Measurements from ENCODE around the gene LIX1L. TPM values are rescaled to one million over a fixed set of nuclear protein-coding genes. Genes with fewer than 3 reads are reported as not detected.

The LIX1L gene
- total and polyA plus RNA-seq, 2 of the 13 experiments (the other 11 are each of a cell fraction or from before 2014, with no cell fraction given): 8.1 to 24.9 TPM

DNA sequence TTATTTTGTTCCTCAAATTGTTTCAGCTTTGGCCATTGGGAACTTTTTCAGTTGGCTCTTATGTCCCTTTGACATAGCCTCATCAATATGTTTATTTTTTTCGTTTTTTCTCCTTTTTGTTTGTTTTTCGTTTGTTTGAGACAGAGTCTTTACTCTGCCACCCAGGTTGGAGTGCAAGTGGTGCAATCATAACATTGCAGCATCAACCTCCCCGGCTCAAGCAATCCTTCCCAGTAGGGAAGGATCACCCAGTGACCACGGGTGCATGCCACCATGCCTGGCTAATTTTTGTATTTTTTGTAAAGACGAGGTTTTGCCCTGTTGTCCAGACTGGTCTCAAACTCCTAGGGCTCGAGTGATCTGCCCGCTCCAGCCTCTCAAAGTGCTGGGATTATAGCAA lies 14.8 kb upstream of the LIX1L start (continued):
- TF ChIP-seq, protein P1, sequence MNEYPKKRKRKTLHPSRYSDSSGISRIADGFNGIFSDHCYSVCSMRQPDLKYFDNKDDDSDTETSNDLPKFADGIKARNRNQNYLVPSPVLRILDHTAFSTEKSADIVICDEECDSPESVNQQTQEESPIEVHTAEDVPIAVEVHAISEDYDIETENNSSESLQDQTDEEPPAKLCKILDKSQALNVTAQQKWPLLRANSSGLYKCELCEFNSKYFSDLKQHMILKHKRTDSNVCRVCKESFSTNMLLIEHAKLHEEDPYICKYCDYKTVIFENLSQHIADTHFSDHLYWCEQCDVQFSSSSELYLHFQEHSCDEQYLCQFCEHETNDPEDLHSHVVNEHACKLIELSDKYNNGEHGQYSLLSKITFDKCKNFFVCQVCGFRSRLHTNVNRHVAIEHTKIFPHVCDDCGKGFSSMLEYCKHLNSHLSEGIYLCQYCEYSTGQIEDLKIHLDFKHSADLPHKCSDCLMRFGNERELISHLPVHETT (CRISPR knock-in tag; conservative IDR thresholded peaks at IDR 0.05): no peak
- TF ChIP-seq, protein P2, sequence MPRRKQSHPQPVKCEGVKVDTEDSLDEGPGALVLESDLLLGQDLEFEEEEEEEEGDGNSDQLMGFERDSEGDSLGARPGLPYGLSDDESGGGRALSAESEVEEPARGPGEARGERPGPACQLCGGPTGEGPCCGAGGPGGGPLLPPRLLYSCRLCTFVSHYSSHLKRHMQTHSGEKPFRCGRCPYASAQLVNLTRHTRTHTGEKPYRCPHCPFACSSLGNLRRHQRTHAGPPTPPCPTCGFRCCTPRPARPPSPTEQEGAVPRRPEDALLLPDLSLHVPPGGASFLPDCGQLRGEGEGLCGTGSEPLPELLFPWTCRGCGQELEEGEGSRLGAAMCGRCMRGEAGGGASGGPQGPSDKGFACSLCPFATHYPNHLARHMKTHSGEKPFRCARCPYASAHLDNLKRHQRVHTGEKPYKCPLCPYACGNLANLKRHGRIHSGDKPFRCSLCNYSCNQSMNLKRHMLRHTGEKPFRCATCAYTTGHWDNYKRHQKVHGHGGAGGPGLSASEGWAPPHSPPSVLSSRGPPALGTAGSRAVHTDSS (CRISPR knock-in tag; conservative IDR thresholded peaks at IDR 0.05): no peak
- TF ChIP-seq, protein P3, sequence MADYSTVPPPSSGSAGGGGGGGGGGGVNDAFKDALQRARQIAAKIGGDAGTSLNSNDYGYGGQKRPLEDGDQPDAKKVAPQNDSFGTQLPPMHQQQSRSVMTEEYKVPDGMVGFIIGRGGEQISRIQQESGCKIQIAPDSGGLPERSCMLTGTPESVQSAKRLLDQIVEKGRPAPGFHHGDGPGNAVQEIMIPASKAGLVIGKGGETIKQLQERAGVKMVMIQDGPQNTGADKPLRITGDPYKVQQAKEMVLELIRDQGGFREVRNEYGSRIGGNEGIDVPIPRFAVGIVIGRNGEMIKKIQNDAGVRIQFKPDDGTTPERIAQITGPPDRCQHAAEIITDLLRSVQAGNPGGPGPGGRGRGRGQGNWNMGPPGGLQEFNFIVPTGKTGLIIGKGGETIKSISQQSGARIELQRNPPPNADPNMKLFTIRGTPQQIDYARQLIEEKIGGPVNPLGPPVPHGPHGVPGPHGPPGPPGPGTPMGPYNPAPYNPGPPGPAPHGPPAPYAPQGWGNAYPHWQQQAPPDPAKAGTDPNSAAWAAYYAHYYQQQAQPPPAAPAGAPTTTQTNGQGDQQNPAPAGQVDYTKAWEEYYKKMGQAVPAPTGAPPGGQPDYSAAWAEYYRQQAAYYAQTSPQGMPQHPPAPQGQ (CRISPR knock-in tag; IDR thresholded peaks at IDR 0.05; ENCODE audit: borderline replicate concordance): no peak
- TF ChIP-seq CBX5 (CRISPR knock-in tag; IDR thresholded peaks at IDR 0.05; ENCODE audit: borderline replicate concordance) (peak; percentile 53; the same call in 1 of the 2 replicates), HNF4G (IDR thresholded peaks at IDR 0.05; ENCODE audit: borderline replicate concordance, low read depth, low read length) (peak; percentile 33; the same call in 1 of the 2 replicates), HNF4G (CRISPR knock-in tag; IDR thresholded peaks at IDR 0.05; ENCODE audit: borderline replicate concordance, low read depth) (no peak), ZNF777 (CRISPR knock-in tag; IDR thresholded peaks at IDR 0.05) (no peak), ZNF431 (CRISPR knock-in tag; IDR thresholded peaks at IDR 0.05; ENCODE audit: borderline replicate concordance, low read depth) (no peak), KDM5B (CRISPR knock-in tag; IDR thresholded peaks at IDR 0.05; ENCODE audit: borderline replicate concordance) (no peak), ATF7 (IDR thresholded peaks at IDR 0.05) (peak; percentile 15; the same call in 1 of the 2 replicates), ATF7 (CRISPR knock-in tag; IDR thresholded peaks at IDR 0.05) (no peak), ZNF256 (CRISPR knock-in tag; conservative IDR thresholded peaks at IDR 0.05) (no peak), ZNF567 (CRISPR knock-in tag; IDR thresholded peaks at IDR 0.05; ENCODE audit: borderline replicate concordance) (no peak), PAWR (CRISPR knock-in tag; IDR thresholded peaks at IDR 0.05; ENCODE audit: borderline replicate concordance) (no peak), EEA1 (CRISPR knock-in tag; IDR thresholded peaks at IDR 0.05; ENCODE audit: borderline replicate concordance) (no peak), ZNF678 (CRISPR knock-in tag; IDR thresholded peaks at IDR 0.05) (no peak), SALL1 (CRISPR knock-in tag; IDR thresholded peaks at IDR 0.05) (peak; percentile 83), DPF2 (CRISPR knock-in tag; IDR thresholded peaks at IDR 0.05; ENCODE audit: borderline replicate concordance, low read depth) (0 out of 2 replicates have a peak, but pooled peaks have one; percentile 60), ZNF776 (CRISPR knock-in tag; IDR thresholded peaks at IDR 0.05) (no peak), HDAC1 (CRISPR knock-in tag; IDR thresholded peaks at IDR 0.05) (peak; percentile 62; the same call in 1 of the 2 replicates)
- TF ChIP-seq, protein P4, sequence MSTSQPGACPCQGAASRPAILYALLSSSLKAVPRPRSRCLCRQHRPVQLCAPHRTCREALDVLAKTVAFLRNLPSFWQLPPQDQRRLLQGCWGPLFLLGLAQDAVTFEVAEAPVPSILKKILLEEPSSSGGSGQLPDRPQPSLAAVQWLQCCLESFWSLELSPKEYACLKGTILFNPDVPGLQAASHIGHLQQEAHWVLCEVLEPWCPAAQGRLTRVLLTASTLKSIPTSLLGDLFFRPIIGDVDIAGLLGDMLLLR (CRISPR knock-in tag; IDR thresholded peaks at IDR 0.05): no peak
- TF ChIP-seq, protein P5, sequence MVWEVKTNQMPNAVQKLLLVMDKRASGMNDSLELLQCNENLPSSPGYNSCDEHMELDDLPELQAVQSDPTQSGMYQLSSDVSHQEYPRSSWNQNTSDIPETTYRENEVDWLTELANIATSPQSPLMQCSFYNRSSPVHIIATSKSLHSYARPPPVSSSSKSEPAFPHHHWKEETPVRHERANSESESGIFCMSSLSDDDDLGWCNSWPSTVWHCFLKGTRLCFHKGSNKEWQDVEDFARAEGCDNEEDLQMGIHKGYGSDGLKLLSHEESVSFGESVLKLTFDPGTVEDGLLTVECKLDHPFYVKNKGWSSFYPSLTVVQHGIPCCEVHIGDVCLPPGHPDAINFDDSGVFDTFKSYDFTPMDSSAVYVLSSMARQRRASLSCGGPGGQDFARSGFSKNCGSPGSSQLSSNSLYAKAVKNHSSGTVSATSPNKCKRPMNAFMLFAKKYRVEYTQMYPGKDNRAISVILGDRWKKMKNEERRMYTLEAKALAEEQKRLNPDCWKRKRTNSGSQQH (CRISPR knock-in tag; IDR thresholded peaks at IDR 0.05; ENCODE audit: low read depth): no peak
- TF ChIP-seq, protein P6, sequence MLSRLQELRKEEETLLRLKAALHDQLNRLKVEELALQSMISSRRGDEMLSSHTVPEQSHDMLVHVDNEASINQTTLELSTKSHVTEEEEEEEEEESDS (CRISPR knock-in tag; IDR thresholded peaks at IDR 0.05; ENCODE audit: borderline replicate concordance): no peak

Measured in HepG2 (cell line).